Measurements from ENCODE around the gene CCDC81.

CCDC81 gene

GRCh38 chr11:86463955-86464354 lies 89.3 kb downstream of the CCDC81 start:
- no peak overlapping the region for H3K9ac ChIP-seq (ENCODE audit: low read length in 2 of 2)
- H3K9me3 ChIP-seq (ENCODE audit: control insufficient read depth in 2 of 2, low read length in 2 of 2), result no peaks in the 10 kb centered on the region
- no peak overlapping the region for H3K27ac ChIP-seq (ENCODE audit: low read length)
- peaks cover 3 to 4% of the 10 kb centered on the region in 2 donors for H3K36me3 ChIP-seq (ENCODE audit: control insufficient read depth in 2 of 2, insufficient read depth in 2 of 2, low read length in 2 of 2)
- no peaks in the 10 kb centered on the region for H3K27me3 ChIP-seq (ENCODE audit: control insufficient read depth in 1 of 2, insufficient read depth in 2 of 2, low read length in 2 of 2)
- H3K4me1 ChIP-seq (ENCODE audit: control insufficient read depth, insufficient read depth, low read length), result peaks cover 15% of the 10 kb centered on the region
- H3K4me3 ChIP-seq (ENCODE audit: low read length in 2 of 2), result no peak overlapping the region

DNA sequence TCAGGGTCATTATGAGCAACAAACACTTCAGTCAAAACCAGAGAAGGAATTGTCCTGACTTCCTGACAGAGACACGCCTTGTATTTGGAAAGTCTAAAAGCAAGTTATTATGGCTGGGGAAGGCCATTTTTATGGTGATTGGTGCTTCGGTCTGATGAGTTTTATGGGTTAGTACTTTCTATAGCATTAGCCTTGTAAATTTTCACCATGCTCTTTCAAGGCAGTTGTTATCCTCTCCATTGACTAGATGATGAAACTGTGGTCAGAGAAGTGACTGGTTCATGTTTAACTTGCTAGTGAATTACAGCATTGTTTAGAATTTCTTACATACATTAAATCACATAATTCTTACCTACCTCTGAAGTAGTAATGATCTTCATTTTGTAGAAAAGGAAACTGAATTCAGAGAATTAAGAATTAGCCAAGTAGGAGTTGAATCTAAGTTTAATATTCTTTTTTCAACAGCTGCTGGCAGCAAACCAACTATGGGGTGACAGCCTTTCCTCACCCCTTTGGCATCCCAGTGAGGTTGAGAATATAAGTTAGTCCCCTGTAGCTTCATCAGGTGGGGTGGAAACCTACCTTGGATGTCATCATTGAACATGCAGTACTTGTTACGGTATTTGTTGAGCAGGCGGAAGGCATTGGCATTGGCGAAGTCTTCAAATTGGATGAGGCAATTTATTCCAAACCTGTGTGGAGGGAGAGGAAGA lies 90.0 kb downstream of the CCDC81 start:
- Histone ChIP-seq H3K4me3 (ENCODE audit: low read length in 2 of 2) (no peak overlapping the region), H3K9me3 (ENCODE audit: control insufficient read depth in 2 of 2, low read length in 2 of 2) (no peaks in the 10 kb centered on the region), H3K27ac (ENCODE audit: low read length) (no peak overlapping the region), H3K4me1 (ENCODE audit: control insufficient read depth, insufficient read depth, low read length) (peaks cover 12% of the 10 kb centered on the region), H3K27me3 (ENCODE audit: control insufficient read depth in 1 of 2, insufficient read depth in 2 of 2, low read length in 2 of 2) (no peaks in the 10 kb centered on the region), H3K9ac (ENCODE audit: low read length in 2 of 2) (no peak overlapping the region), H3K36me3 (ENCODE audit: control insufficient read depth in 2 of 2, insufficient read depth in 2 of 2, low read length in 2 of 2) (peaks cover 3 to 4% of the 10 kb centered on the region in 2 donors)

GRCh38 chr11:86468169-86468568 lies 93.5 kb downstream of the CCDC81 start:
- Histone ChIP-seq H3K9ac (ENCODE audit: low read length in 2 of 2) (no peak overlapping the region), H3K27me3 (ENCODE audit: control insufficient read depth in 1 of 2, insufficient read depth in 2 of 2, low read length in 2 of 2) (no peaks in the 10 kb centered on the region), H3K9me3 (ENCODE audit: control insufficient read depth in 2 of 2, low read length in 2 of 2) (no peaks in the 10 kb centered on the region), H3K4me3 (ENCODE audit: low read length in 2 of 2) (no peak overlapping the region), H3K27ac (ENCODE audit: low read length) (no peak overlapping the region), H3K36me3 (ENCODE audit: control insufficient read depth in 2 of 2, insufficient read depth in 2 of 2, low read length in 2 of 2) (peaks cover 0 to 2% of the 10 kb centered on the region in 2 donors), H3K4me1 (ENCODE audit: control insufficient read depth, insufficient read depth, low read length) (peaks cover 7% of the 10 kb centered on the region)

DNA sequence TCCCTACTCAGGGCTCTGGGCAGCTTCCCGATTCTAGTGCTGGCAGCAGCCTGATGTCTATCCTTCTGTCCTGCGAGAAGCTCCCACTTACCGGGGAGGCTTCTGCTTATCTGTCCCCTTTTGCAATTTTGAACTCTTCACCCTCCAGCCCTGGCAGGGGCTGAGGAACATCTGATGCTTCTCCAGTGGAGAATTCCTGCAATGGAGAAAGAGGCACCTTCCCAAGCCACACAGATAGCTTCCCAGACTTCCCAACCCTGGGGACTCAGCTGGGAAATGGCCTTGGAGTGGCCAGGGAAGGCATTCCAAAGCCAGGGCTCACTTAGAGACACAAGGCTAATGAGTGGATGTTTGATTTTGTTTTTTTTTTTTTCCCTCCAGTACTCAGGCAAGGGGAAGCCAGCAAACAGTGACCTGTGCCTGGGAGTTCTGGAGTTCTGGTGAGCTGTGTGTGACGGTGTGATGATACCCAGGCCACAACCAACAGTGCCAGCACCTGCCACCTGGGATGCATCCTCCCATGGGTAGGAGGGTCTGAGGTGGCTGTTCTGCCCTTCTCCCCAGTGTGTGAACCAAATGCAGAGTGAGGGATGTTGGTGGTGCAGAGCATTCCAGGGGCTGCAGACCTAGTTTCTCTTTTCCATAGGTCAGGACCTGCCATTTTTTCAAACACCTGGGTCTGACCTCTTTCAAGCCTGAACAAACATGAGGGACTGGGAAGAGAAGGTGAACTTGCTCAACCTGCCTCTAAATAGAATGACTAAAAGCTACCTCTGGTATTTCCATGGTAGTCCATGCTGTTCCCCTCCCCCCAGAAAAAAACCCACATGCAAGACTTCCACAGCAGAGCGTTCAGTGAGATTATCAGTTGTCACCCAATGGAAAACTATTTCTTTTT lies 95.1 kb downstream of the CCDC81 start:
- no peaks in the 10 kb centered on the region for H3K36me3 ChIP-seq (ENCODE audit: control insufficient read depth in 2 of 2, insufficient read depth in 2 of 2, low read length in 2 of 2)
- peaks cover 21% of the 10 kb centered on the region for H3K4me1 ChIP-seq (ENCODE audit: control insufficient read depth, insufficient read depth, low read length)
- H3K4me3 ChIP-seq (ENCODE audit: low read length in 2 of 2), result no peak overlapping the region
- no peaks in the 10 kb centered on the region for H3K27me3 ChIP-seq (ENCODE audit: control insufficient read depth in 1 of 2, insufficient read depth in 2 of 2, low read length in 2 of 2)
- no peak overlapping the region for H3K27ac ChIP-seq (ENCODE audit: low read length)
- H3K9me3 ChIP-seq (ENCODE audit: control insufficient read depth in 2 of 2, low read length in 2 of 2), result no peaks in the 10 kb centered on the region
- H3K9ac ChIP-seq (ENCODE audit: low read length in 2 of 2), result no peak overlapping the region

Measured in stomach smooth muscle (tissue), 2 donors.